Cardiac fibroblast (primary cell): ENCODE results near the gene FAM111B.
"Not testable (repeated sequence)": the region's sequence is repeated elsewhere in the genome, so short reads cannot be mapped to it uniquely, and the experiment has no call there.

Source experiments
- DNase-seq, 2 donors: peaks; one replicate each; pipeline versions ENCODE4 v3.0.0 to v3.0.0-alpha.2; 2010; ENCODE audit warnings: low read depth in 2 of 2
- H3K4me3 ChIP-seq, 2 donors: replicated peaks in 1 of 2; 1 replicate in 1 of 2; 2 replicates in 1 of 2; pipeline ENCODE4 v1.5.1; 2011; ENCODE audit warnings: low read depth in 2 of 2, low read length in 2 of 2, mild to moderate bottlenecking in 2 of 2, moderate library complexity in 1 of 2
- CTCF ChIP-seq: IDR thresholded peaks from one replicate; pipeline ENCODE4 v1.5.1; 2011; ENCODE audit warnings: low read depth, mild to moderate bottlenecking, low read length, inconsistent platforms

The FAM111B gene

GRCh38 chr11:59076876-59077571 lies 30.0 kb upstream of the FAM111B start:
- no peak for DNase-seq
- TF ChIP-seq CTCF = no peak
- no peak overlapping the region for H3K4me3 ChIP-seq

DNA sequence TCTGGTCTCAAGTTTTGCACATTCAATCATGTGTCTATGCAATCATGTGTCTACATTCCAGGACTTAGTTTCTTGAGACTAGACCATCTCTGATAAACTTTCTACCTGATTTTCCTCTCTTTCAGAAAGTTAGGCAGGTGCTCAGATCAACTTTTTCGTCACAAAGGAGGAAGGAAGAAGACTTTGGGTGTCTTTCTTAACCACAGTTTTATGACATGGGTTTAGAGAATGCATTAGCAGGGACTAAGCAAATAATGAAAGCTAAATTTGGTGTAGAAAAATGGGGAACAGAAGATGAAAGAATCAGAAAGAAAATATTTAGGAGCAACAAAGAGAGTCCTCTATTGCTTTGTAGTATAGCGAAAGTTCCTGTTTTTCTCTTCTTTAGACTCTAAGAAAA lies 28.6 kb upstream of the FAM111B start:
- no peak for TF ChIP-seq CTCF
- no peak for DNase-seq
- no peak overlapping the region for H3K4me3 ChIP-seq

GRCh38 chr11:59079086-59079485 lies 28.0 kb upstream of the FAM111B start:
- DNase-seq = no peak
- no peak overlapping the region for H3K4me3 ChIP-seq
- TF ChIP-seq CTCF = no peak

DNA sequence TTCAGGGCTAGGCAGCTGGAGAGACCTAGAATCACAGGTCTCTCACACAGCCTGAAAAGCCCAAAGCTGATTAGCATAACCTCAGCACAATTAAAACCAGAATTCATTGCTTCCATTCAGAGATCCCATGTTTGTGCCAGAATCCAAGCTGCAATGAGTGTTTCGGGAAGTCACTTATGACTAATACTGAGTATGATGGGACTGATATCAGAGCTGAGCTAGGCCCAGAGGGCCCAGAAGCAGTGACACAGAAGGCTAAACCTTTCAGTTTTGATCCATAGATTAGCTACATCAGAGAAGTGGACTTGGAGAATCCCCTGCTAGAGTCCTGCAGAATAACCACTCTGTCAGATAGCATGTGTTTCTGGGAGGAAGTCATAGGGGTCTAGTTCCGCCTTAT lies 26.6 kb upstream of the FAM111B start:
- not testable (repeated sequence) for H3K4me3 ChIP-seq, DNase-seq

GRCh38 chr11:59081430-59082020 lies 25.5 kb upstream of the FAM111B start:
- not testable (repeated sequence) for H3K4me3 ChIP-seq, DNase-seq

DNA sequence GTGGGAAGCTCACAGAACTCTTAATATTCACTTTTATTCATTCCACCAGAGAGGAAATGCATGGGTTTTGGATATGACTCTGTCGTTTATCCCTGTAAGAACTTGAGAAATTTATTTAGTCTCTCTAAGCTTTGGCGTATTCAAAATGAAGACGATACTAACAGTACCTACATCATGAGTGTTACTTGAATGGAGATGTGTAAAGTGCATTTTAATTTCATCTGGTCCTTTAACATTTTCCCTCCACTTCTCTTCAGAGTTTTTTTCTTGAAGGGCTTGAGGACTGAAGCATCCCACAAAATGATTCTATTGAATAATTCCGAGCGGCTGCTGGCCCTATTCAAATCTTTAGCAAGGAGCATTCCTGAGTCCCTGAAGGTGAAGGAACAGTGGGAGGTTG lies 21.0 kb upstream of the FAM111B start, which contains the start of gene GLYATL1B:
TSS of gene GLYATL1B (plus strand) at position 301 of the 400 bp plus-strand sequence. CDS start at position 301, 0 bp downstream.
- DNase-seq, H3K4me3 ChIP-seq: not testable (repeated sequence)

DNA sequence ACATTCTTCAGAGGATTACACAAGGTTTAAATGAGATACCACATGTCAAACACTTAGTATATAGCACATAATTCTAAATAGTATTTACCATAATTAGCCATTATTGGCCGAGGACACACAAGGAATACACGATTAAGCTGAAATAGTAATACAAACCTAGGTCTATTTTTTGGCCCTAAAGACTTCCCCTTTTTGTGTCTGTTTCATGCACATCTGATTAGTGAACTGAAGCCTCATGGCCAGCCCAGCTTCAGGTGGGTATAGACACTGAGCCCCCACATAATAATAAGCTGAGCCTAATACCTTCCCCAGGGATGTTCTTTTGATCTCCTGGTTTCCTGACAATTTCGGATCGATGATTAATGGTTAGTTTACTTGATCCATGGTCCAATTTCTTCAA lies 18.9 kb upstream of the FAM111B start:
- TF ChIP-seq CTCF = no peak
- no peak for DNase-seq
- no peak overlapping the region for H3K4me3 ChIP-seq

DNA sequence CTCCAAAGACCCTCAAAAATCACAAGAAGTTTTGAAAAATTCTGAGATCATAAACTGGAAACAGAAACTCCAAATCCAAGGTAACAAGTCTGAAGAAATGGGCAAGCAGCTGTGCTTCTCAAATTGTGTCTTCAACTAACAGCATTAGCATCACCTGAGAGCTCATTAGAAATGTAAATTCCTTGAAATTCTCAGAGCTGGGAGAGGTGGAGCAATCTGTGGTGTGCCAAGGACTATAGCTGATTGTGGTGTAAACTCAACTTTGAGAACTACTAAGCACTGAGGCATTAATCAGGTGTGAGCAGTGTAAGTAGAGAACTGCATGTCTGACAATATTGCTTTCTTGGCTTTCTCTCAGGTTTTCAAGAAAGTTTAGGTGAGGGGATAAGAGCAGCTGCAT lies 13.5 kb upstream of the FAM111B start:
- DNase-seq, H3K4me3 ChIP-seq: not testable (repeated sequence)

DNA sequence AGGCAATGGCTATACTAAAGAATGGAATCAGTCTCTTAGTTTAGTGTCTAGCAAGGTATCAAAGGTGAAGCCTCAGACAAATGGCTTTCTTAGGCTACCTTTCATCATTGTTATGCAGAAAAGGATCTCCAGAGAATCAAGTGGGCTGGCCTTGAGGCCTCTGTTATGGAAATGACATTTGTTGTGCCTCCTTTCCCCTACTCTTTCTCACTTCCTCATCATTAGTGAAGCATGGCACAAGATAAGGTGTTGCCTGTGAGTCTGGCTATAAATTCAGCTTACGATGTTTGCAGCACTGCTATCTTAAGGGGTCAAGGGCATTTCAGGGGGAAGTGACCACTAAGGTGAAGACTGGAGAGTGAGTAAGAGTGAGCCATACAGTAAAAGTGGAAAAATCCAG lies 11.8 kb upstream of the FAM111B start:
- not testable (repeated sequence) for H3K4me3 ChIP-seq, DNase-seq

DNA sequence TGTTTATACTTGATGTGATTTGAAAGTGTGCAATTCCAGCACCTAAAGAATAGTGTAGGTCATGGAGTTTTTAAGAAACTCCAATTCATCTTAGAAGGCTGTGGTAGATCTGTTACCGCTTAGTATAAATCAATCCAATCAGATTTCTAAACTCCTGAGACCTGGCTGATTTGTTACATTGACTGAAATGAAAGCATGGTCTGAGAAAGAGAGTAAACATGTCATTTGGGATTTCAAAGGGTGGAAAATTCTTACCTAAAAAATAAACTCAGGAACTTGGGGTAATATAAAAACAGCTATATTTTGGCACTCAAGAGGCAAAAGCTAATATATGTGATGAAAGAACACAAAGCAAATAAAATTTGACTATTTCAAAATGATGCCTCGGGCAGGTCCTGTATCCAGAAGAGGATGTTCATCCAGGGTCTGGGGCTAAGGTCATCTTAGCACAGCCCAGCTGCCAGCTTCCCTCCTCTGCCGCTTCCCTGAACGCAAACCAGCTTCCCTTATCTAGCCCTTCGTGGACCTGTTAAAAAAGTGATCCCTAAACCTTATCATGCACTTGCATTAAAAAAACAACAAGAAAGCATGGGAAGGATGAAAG lies 11.0 kb upstream of the FAM111B start:
- not testable (repeated sequence) for DNase-seq, H3K4me3 ChIP-seq
